ES-I3 (cell line): ENCODE measurements around the gene CRELD2.

Experiments
- H3K36me3 ChIP-seq: 2 replicates; pipeline ENCODE4 v1.6.1; 2013; ENCODE audit warnings: mild to moderate bottlenecking, low read length, control low read depth, moderate library complexity; ENCODE audit not compliant: insufficient read depth
- H3K4me1 ChIP-seq: 2 replicates; pipeline ENCODE4 v1.6.1; 2013; ENCODE audit warnings: mild to moderate bottlenecking, control low read depth, low read length; ENCODE audit not compliant: insufficient read depth
- H3K9ac ChIP-seq: 2 replicates; pipeline ENCODE4 v1.6.1; 2013; ENCODE audit warnings: low read depth, mild to moderate bottlenecking, low read length, moderate library complexity
- H3K9me3 ChIP-seq: 2 replicates; pipeline ENCODE4 v1.6.1; 2013; ENCODE audit warnings: mild to moderate bottlenecking, low read length, moderate library complexity; ENCODE audit not compliant: control insufficient read depth, insufficient read depth

Gene CRELD2

DNA sequence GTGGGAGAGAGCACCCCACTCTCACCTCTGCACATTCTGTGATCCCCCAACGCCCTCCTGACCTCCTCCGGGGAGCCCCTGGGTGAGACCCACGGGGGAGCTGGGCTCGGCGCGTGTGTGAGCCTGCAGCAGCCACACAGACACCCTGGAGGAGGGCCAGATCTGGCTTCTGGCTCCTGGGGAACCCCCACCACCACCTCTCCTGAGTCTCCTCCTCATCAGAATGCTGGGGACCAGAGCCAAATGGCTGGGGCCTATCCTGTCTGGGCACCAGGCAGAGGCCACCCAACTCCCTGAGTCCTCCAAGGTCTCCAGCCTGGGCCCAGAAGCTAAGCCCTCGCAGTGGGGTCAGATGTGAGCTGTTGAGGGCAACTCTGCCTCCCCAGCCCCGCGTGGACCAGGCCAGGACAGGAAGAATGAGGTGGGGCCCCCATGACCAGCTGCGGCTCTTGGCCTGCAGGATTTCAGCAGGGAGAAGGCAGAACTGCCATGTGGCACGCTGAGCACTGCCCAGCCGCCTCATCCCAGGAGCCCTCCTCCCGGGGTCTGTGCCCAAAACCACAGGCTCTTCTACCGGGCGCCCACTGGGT is 36.7 kb downstream of the CRELD2 start:
- Histone ChIP-seq H3K9ac (no peak overlapping the region), H3K9me3 (no peaks in the 10 kb centered on the region), H3K4me1 (peaks cover 20% of the 10 kb centered on the region; the same call in 1 of the 2 replicates), H3K36me3 (no peaks in the 10 kb centered on the region)

DNA sequence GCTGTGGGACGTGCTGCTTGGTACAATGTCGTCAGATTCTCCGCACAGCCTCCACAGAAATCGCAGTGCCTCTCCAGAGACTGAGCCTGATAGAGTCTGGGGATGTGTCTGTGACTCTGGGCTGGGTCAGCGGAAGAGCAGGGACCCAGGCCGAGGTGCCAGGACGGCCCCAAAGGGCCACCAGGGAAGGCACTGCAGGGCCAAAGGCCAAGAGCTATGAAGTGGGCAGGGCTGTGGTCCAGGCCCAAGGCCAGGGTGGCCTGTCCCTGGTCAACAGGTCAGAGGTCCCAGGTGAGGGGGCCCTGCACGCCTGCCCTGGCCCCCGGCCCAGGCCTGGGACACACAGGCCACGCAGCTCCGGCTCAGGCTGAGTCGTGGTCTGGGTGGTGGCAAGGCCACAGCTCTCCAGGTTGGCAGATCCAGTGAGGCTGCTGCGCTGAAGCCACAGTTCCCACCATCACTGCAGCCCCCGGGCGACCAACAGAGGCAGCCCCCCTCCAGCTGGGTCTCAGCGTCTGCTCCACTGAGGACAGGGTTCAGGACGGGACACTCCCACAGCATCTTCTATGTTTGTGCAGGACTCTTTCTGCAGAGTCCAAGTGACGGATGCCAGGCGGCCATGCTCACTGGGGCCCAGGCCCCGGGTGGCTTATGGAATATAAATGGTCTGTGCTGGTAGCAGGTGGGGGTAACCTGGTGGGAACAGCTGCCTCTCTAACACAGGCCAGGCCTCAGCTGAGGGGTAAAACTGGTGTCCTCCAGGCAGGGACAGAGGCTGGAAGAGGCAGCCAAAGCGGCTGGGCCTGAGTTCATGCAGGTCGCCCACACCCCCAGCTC is 37.4 kb downstream of the CRELD2 start:
- H3K9me3 ChIP-seq, result no peaks in the 10 kb centered on the region
- no peaks in the 10 kb centered on the region for H3K36me3 ChIP-seq
- peaks cover 18% of the 10 kb centered on the region; the same call in 1 of the 2 replicates for H3K4me1 ChIP-seq
- H3K9ac ChIP-seq, result no peak overlapping the region

DNA sequence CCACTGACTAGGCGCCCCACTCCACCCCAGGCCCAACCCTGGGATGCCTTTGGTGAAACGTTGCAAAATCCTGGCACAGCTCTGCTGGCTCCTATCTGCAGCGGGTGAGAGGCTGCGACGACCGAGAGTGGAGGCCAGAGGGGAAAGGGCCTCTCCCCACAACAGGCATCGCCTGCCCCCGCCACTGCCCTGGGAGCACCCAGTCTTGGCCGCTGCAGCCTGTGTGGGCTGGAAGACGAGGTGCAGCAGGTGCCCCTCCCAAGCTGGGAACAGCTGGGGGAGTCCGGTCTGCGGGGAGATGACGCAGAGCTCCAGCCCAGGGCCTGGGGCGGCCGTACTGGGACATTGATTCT is 38.0 kb downstream of the CRELD2 start:
- Histone ChIP-seq H3K36me3 (no peaks in the 10 kb centered on the region), H3K9ac (no peak overlapping the region), H3K9me3 (no peaks in the 10 kb centered on the region), H3K4me1 (peaks cover 12% of the 10 kb centered on the region; the same call in 1 of the 2 replicates)

DNA sequence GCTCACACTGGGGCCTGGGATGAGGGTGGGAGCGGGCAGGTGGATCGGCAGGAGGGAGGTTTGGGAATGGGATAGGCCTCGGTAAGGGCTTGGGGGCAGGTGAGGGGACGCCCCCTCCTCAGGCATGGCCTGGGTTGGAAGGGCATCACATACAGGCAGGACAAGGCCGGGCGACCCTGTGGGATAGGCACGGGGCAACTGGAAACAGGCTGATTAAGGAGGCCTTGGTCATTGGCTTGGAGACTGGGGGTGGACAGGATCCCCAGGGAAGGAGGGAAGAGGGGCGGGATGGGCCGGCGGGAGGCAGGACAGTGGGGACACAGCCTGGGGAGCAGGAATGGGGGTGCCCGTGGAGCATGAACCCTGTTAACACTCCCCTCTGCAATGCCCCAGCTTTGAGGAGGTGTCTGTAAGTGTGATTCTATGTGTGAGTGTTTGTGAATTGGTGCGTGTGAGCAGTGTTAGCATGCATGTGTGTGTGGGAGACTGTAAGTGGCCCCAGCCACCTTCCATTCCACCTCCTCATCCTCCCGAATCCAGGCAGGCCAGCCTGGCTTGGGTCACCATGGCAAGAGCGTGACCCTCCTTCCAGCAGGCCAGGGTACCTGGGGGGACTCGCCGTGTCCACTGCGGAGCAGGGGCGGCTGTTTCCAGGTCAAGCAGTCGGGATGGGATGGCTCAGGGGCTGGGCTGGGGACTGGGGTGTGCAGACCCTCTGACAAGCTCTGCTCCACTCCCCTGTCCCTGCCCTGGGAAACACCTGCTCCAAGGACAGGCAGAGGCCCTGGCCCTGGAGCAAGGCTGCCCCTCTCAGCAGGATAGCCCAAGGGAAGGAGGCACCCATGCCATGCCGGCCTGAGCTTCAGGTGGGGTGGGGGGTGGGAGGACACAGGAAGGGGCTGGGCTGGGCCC is 38.7 kb downstream of the CRELD2 start:
- peaks cover 4% of the 10 kb centered on the region; the same call in 1 of the 2 replicates for H3K4me1 ChIP-seq
- H3K36me3 ChIP-seq, result no peaks in the 10 kb centered on the region
- H3K9me3 ChIP-seq, result no peaks in the 10 kb centered on the region
- H3K9ac ChIP-seq, result no peak overlapping the region

DNA sequence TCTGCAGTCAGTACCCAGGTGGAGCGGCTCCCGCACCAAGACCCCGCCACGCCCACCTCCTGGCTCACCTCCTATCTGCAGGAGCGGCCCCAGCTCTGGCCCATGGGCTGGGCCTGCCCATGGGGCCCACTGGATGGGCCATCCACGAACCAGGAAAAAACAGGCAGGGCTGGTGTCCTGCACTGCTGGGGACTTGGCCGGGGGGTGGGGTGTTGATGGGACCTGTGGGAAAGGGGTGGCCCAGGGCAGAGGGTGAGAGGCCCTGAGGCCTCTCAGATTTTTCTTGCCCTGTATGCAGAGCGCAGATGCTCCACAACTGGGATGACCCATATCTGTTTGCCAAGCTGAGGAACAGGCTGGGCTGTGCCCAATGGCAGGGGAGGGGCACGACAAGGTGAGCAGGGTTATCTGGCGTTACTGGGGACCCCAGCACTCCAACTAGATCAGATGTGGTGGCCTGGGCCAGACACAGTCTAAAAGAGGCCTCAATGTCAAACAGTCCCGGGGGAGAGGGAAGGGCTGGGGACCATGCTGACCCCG is 39.5 kb downstream of the CRELD2 start:
- Histone ChIP-seq H3K4me1 (peaks cover 5% of the 10 kb centered on the region; the same call in 1 of the 2 replicates), H3K36me3 (peaks cover 2% of the 10 kb centered on the region), H3K9ac (no peak overlapping the region), H3K9me3 (no peaks in the 10 kb centered on the region)

DNA sequence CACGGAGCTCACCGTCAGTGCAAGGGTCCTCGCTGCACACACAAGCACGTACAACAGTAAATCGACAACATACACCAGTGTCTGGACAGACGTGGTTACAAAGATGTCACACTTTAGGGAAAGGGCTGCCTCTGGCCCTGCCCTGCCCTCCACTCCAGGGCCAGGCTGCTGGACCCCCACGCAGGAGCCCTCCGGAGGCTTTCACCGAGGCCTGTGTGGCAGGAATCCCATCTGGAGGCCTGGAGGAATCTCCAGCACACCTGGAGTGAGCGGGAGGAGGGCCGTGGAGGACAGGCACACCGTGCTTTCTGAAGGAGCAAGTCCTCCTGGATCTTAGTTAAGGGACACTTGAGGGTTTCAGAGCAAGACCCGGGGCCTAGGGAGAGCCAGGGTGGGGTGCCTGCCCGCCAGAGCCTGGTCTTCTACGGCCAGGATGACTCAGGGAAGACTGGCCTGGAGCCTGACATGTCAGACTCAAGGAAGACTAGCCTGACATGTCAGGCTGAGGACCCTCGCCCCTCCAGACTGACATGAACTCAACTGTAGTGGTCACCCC is 40.0 kb downstream of the CRELD2 start:
- Histone ChIP-seq H3K9ac (no peak overlapping the region), H3K9me3 (no peaks in the 10 kb centered on the region), H3K36me3 (peaks cover 6% of the 10 kb centered on the region), H3K4me1 (peaks cover 7% of the 10 kb centered on the region; the same call in 1 of the 2 replicates)

DNA sequence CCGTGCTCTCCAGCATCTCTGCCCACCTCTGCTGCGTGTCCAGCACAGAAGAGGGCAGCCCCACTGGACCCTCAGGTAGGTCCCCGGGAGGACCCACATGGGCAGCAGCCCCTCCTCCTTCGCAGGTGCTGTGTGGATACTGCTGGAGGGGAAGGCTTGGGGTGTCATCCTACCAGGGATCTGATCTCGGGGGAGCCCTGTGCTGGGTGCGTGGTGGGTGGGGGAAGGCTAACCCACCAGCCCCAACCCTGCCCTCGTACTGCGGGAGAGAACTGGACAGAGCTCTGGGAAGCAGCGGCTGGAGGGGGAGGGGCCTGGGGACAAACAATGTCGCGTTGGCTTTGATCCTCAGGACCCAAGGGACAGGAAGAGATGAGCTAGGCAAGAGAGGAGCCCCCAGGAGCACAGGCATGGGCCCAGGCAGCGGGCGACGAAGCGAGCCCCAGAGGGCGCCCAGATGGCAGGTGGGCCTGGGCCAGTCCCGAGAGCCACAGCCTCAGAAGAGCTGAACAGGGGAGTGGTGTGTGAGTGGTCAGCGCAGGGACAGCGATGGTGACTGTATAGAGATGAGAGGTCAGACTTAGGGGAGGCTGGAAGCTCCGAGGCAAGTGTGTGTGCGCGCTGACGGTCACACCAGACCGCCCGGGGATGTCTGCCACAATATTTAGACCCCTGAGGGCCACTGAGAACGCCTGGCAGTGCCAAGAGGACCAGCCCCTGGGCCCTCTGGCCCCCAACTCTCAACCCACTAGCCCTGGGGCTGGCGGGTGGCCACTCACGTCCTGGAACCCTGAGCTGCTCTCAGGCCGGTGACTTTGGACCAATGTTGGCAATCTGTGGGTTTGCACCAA is 40.7 kb downstream of the CRELD2 start:
- Histone ChIP-seq H3K36me3 (peaks cover 10% of the 10 kb centered on the region), H3K9ac (peak overlapping the region; percentile 64; the same call in 1 of the 2 replicates), H3K9me3 (no peaks in the 10 kb centered on the region), H3K4me1 (peaks cover 7% of the 10 kb centered on the region; the same call in 1 of the 2 replicates)

DNA sequence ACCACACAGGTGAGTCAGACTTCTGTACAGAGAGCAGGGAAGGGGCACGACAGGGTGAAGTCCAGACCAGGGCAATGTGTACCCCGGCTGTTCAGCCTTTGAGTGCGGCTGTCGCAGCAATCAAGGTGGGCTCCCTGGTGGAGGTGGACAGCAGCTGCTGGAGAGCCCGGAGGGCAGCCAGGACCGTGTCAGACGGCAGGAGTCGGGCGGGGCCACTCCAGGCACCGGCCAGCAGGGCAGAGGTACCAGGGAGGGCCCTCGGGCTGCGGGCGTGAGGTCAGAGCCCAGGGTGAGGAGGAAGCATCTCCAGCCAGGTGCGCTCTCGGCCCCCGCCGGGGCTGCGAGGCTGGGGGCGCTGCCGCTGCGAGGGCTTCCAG is 41.3 kb downstream of the CRELD2 start:
- peaks cover 10% of the 10 kb centered on the region for H3K36me3 ChIP-seq
- H3K4me1 ChIP-seq, result peaks cover 7% of the 10 kb centered on the region; the same call in 1 of the 2 replicates
- H3K9ac ChIP-seq, result peak overlapping the region; percentile 64

DNA sequence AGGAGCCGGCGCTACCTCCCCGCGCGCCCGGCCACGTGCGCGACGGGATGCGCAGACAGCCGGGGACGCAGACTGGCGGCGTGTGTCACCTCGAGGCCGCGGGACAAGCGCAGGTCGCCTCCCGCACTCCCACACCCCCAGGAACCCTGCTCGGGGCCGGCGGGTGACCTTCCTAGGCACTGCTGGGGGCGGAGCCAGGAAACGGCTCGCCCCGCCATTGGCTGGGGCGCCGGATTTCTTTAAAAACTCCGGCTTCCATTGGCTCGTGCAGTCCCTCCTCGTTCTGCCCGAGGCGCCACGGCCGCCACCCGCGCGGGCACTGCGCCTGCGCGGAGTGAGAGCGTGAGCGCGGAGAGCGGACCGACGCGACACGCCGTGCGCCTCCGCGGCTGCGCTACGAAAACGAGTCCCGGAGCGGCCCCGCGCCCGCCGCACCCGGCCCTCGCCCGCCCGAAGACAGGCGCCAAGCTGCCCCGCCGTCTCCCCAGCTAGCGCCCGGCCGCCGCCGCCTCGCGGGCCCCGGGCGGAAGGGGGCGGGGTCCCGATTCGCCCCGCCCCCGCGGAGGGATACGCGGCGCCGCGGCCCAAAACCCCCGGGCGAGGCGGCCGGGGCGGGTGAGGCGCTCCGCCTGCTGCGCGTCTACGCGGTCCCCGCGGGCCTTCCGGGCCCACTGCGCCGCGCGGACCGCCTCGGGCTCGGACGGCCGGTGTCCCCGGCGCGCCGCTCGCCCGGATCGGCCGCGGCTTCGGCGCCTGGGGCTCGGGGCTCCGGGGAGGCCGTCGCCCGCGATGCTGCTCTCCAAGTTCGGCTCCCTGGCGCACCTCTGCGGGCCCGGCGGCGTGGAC is 41.9 kb downstream of the CRELD2 start, which contains the start of gene PIM3:
Gene PIM3 (plus strand): TSS at position 614 of the 846 bp plus-strand sequence. CDS start 176 bp downstream, at position 790.
- Histone ChIP-seq H3K4me1 (peaks cover 7% of the 10 kb centered on the region; the same call in 1 of the 2 replicates), H3K9ac (peak within 1 kb of the TSS; percentile 64), H3K36me3 (peaks cover 10% of the 10 kb centered on the region), H3K9me3 (no peaks in the 10 kb centered on the region)

More for the DNA sequence above, 41.3 kb downstream of the CRELD2 start:
- no peaks in the 10 kb centered on the region for H3K9me3 ChIP-seq

DNA sequence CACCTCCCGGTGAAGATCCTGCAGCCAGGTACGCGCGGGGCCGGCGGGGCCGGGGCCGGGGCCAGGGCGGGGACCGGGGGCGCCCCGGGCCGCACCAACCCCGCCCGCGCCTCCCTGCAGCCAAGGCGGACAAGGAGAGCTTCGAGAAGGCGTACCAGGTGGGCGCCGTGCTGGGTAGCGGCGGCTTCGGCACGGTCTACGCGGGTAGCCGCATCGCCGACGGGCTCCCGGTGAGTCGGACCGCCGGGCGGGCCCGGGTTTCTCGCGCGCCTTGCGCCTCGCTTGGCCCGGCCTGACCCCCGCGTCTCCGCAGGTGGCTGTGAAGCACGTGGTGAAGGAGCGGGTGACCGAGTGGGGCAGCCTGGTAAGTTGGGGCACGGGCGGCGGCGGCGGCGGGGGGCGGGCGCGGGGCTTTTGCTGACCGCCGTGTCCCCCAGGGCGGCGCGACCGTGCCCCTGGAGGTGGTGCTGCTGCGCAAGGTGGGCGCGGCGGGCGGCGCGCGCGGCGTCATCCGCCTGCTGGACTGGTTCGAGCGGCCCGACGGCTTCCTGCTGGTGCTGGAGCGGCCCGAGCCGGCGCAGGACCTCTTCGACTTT is 42.7 kb downstream of the CRELD2 start:
- Histone ChIP-seq H3K9ac (peak overlapping the region; percentile 64), H3K4me1 (peaks cover 7% of the 10 kb centered on the region; the same call in 1 of the 2 replicates), H3K36me3 (peaks cover 10% of the 10 kb centered on the region), H3K9me3 (no peaks in the 10 kb centered on the region)

DNA sequence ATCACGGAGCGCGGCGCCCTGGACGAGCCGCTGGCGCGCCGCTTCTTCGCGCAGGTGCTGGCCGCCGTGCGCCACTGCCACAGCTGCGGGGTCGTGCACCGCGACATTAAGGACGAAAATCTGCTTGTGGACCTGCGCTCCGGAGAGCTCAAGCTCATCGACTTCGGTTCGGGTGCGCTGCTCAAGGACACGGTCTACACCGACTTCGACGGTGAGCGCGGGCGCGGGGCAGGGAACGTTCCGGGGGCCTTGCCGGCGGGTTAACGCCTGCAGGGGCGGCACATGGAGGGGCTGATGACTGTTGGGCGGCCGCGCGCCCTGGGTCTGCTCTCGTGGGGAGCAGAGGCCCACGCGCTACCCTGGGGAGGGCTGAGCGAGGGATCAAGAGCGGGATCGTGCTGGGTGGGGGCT is 43.2 kb downstream of the CRELD2 start:
- H3K9me3 ChIP-seq, result no peaks in the 10 kb centered on the region
- H3K36me3 ChIP-seq, result peaks cover 10% of the 10 kb centered on the region
- H3K4me1 ChIP-seq, result peaks cover 7% of the 10 kb centered on the region; the same call in 1 of the 2 replicates
- H3K9ac ChIP-seq, result peak overlapping the region; percentile 64
